ENCODE data around the gene KDM1B. TPM values are rescaled to one million over a fixed set of nuclear protein-coding genes. Genes with fewer than 3 reads are reported as not detected.

KDM1B gene
- total and polyA plus RNA-seq, 2 experiments from 2014 or later = 3.8 to 9.0 TPM

DNA sequence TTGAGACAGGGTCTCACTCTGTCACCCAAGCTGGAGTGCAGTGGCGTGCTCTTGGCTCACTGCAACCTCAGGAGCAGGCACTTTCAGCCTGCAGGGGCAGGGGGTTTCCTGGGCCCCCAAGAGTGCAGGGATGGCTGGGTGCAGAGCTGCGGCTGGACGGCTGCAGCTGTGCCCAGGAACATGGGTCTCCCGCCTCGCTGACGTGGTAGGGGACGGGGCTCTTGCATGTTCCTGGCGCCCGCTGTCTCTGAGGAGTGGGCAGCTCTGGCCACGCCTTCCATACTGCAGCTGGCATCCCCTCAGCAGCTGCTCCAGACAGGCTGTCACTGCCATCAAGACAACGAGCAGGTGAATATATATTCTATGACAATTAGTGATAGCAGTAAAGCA, 111.3 kb downstream of the KDM1B start (continued):
- TF ChIP-seq, protein P1, sequence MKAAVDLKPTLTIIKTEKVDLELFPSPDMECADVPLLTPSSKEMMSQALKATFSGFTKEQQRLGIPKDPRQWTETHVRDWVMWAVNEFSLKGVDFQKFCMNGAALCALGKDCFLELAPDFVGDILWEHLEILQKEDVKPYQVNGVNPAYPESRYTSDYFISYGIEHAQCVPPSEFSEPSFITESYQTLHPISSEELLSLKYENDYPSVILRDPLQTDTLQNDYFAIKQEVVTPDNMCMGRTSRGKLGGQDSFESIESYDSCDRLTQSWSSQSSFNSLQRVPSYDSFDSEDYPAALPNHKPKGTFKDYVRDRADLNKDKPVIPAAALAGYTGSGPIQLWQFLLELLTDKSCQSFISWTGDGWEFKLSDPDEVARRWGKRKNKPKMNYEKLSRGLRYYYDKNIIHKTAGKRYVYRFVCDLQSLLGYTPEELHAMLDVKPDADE (IDR thresholded peaks at IDR 0.05) = no peak
- TF ChIP-seq ZNF331 (CRISPR knock-in tag; IDR thresholded peaks at IDR 0.05; ENCODE audit: low read depth) = no peak
- no peak for TF ChIP-seq EZH2phosphoT487 (IDR thresholded peaks at IDR 0.05; ENCODE audit: unreplicated experiment)
- no peak for TF ChIP-seq CREB1 (CRISPR knock-in tag; IDR thresholded peaks at IDR 0.05; ENCODE audit: low read depth)
- TF ChIP-seq EZH2 (IDR thresholded peaks at IDR 0.05; ENCODE audit: low read depth, unreplicated experiment) = no peak

DNA sequence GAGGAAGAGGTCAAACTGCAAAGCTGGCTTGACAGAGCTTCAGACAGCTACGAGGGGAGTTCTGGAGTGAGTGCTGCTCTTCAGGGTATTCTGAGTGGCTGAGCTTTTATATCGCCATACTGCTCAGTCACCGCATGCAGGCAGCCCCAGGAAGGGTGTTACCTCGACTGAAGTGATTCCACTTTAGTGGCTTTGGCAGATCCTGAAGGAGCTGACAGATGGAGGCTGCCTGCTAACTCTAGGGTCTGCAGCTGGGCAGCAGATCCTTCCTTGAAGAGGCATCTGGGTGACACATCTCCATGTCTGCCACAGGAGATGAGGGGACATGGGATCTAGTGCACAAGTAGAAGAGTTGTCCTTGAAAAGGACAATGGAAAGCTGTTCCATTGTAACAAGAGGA, 112.8 kb downstream of the KDM1B start:
- no peak for TF ChIP-seq STAT1 (IDR thresholded peaks at IDR 0.05; ENCODE audit: unreplicated experiment)
- no peak for TF ChIP-seq JUNB (IDR thresholded peaks at IDR 0.05; ENCODE audit: unreplicated experiment)
- no peak for TF ChIP-seq POLR2AphosphoS5 (IDR thresholded peaks at IDR 0.05; ENCODE audit: low read depth)
- TF ChIP-seq, protein P1 (IDR thresholded peaks at IDR 0.05) = no peak
- TF ChIP-seq ZNF331 (CRISPR knock-in tag; IDR thresholded peaks at IDR 0.05; ENCODE audit: low read depth) = no peak
- TF ChIP-seq EZH2 (IDR thresholded peaks at IDR 0.05; ENCODE audit: low read depth, unreplicated experiment) = no peak
- TF ChIP-seq, protein P2, sequence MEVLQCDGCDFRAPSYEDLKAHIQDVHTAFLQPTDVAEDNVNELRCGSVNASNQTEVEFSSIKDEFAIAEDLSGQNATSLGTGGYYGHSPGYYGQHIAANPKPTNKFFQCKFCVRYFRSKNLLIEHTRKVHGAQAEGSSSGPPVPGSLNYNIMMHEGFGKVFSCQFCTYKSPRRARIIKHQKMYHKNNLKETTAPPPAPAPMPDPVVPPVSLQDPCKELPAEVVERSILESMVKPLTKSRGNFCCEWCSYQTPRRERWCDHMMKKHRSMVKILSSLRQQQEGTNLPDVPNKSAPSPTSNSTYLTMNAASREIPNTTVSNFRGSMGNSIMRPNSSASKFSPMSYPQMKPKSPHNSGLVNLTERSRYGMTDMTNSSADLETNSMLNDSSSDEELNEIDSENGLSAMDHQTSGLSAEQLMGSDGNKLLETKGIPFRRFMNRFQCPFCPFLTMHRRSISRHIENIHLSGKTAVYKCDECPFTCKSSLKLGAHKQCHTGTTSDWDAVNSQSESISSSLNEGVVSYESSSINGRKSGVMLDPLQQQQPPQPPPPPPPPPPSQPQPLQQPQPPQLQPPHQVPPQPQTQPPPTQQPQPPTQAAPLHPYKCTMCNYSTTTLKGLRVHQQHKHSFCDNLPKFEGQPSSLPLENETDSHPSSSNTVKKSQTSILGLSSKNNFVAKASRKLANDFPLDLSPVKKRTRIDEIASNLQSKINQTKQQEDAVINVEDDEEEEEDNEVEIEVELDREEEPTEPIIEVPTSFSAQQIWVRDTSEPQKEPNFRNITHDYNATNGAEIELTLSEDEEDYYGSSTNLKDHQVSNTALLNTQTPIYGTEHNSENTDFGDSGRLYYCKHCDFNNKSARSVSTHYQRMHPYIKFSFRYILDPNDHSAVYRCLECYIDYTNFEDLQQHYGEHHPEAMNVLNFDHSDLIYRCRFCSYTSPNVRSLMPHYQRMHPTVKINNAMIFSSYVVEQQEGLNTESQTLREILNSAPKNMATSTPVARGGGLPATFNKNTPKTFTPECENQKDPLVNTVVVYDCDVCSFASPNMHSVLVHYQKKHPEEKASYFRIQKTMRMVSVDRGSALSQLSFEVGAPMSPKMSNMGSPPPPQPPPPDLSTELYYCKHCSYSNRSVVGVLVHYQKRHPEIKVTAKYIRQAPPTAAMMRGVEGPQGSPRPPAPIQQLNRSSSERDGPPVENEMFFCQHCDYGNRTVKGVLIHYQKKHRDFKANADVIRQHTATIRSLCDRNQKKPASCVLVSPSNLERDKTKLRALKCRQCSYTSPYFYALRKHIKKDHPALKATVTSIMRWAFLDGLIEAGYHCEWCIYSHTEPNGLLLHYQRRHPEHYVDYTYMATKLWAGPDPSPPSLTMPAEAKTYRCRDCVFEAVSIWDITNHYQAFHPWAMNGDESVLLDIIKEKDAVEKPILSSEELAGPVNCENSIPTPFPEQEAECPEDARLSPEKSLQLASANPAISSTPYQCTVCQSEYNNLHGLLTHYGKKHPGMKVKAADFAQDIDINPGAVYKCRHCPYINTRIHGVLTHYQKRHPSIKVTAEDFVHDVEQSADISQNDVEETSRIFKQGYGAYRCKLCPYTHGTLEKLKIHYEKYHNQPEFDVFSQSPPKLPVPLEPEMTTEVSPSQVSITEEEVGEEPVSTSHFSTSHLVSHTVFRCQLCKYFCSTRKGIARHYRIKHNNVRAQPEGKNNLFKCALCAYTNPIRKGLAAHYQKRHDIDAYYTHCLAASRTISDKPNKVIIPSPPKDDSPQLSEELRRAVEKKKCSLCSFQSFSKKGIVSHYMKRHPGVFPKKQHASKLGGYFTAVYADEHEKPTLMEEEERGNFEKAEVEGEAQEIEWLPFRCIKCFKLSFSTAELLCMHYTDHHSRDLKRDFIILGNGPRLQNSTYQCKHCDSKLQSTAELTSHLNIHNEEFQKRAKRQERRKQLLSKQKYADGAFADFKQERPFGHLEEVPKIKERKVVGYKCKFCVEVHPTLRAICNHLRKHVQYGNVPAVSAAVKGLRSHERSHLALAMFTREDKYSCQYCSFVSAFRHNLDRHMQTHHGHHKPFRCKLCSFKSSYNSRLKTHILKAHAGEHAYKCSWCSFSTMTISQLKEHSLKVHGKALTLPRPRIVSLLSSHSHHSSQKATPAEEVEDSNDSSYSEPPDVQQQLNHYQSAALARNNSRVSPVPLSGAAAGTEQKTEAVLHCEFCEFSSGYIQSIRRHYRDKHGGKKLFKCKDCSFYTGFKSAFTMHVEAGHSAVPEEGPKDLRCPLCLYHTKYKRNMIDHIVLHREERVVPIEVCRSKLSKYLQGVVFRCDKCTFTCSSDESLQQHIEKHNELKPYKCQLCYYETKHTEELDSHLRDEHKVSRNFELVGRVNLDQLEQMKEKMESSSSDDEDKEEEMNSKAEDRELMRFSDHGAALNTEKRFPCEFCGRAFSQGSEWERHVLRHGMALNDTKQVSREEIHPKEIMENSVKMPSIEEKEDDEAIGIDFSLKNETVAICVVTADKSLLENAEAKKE (CRISPR knock-in tag; IDR thresholded peaks at IDR 0.05) = no peak
- Histone ChIP-seq H2AFZ (no peak overlapping the region), H3K27ac (ENCODE audit: low read depth) (no peak overlapping the region), H3K4me1 (ENCODE audit: insufficient read depth) (peaks cover 5% of the 10 kb centered on the region; the same call in 1 of the 2 replicates), H3K36me3 (ENCODE audit: insufficient read depth) (no peaks in the 10 kb centered on the region), H3K4me3 (no peak overlapping the region), H3K79me2 (replicated peaks; ENCODE audit: insufficient read depth) (peaks cover 10% of the 10 kb centered on the region), H3K27me3 (ENCODE audit: insufficient read depth) (peaks cover 7% of the 10 kb centered on the region; the same call in 1 of the 2 replicates), H3F3A (replicated peaks; ENCODE audit: low read depth) (0 out of 2 replicates have a peak, but pooled peaks cover 6% of the 10 kb centered on the region), H3K4me2 (no peak overlapping the region), H4K20me1 (replicated peaks; ENCODE audit: insufficient read depth) (peaks cover 5% of the 10 kb centered on the region; the same call in 1 of the 2 replicates), H3K9me2 (ENCODE audit: insufficient read depth) (0 out of 2 replicates have a peak, but pooled peaks cover 3% of the 10 kb centered on the region)
- ATAC-seq = no peak
- peaks cover 13% of the 10 kb centered on the region for H3K27me3 Mint-ChIP-seq (ENCODE audit: insufficient read depth, low read depth, poor library complexity)
- peaks cover 14% of the 10 kb centered on the region for H3K9me3 Mint-ChIP-seq
- H3K4me3 Mint-ChIP-seq = no peak overlapping the region
- H3K4me1 Mint-ChIP-seq = peaks cover 7% of the 10 kb centered on the region; the same call in 1 of the 3 replicates
- H3K27ac Mint-ChIP-seq = no peak overlapping the region
- DNase-seq (ENCODE audit: low spot score) = no peak
- H3K36me3 Mint-ChIP-seq (ENCODE audit: low read depth) = peaks cover 19% of the 10 kb centered on the region

Measured in GM23338 (cell line).